Measurements from ENCODE around the gene ZEB2. TPM values are rescaled to one million over a fixed set of nuclear protein-coding genes. Genes with fewer than 3 reads are reported as not detected.

ZEB2 gene
- total RNA-seq, 5 donors from 2014 or later (not counting 1 experiment from before 2014, with no cell fraction given) = 8.9 to 106 (median 23.7) TPM

- H3K36me3 ChIP-seq (ENCODE audit: control insufficient read depth in 2 of 2, extremely low read depth in 1 of 2, insufficient read depth in 1 of 2, low read length in 1 of 2) = no peaks in the 10 kb centered on the region
- H3K9me3 ChIP-seq = no peaks in the 10 kb centered on the region
- peaks cover 0 to 2% of the 10 kb centered on the region in 2 experiments for H3K4me1 ChIP-seq (ENCODE audit: control insufficient read depth in 1 of 2, extremely low read depth in 1 of 2, insufficient read depth in 2 of 2, low read length in 2 of 2)
- H3K27me3 ChIP-seq (replicated peaks in 1 of 2; ENCODE audit: control insufficient read depth in 2 of 2, extremely low read depth in 1 of 2, insufficient read depth in 2 of 2, low read length in 1 of 2) = peaks cover 0 to 7% of the 10 kb centered on the region in 2 experiments
- peaks cover 8 to 15% of the 10 kb centered on the region in 2 donors for H3K27me3 Mint-ChIP-seq
- DNase-seq (no peak), ATAC-seq (replicated peaks in 1 of 4) (no peak)
- H3K4me1 Mint-ChIP-seq = peaks cover 4 to 10% (median 7%) of the 10 kb centered on the region in 3 donors
- ChIA-PET POLR2A (interaction anchor here in 1 of 2 donors (0.6 kb wide), 1 partner anchor 90 kb away, joined by 3 read pairs; no protein-coding TSS in a partner anchor), CTCF (no interaction called here)
- no peak overlapping the region for H3K27ac ChIP-seq (ENCODE audit: low read length)
- H3K36me3 Mint-ChIP-seq = no peaks in the 10 kb centered on the region
- no peaks in the 10 kb centered on the region for H3K9me3 Mint-ChIP-seq
- 90% methylated on average over 2 of the region's 2 CpGs for WGBS (ENCODE audit: insufficient coverage)
- no peak overlapping the region for H3K27ac Mint-ChIP-seq
- no peak overlapping the region for H3K4me3 Mint-ChIP-seq
- H3K4me3 ChIP-seq (ENCODE audit: control insufficient read depth in 1 of 2, extremely low read depth in 1 of 2, low read length in 1 of 2) = no peak overlapping the region
Observed at GRCh38 chr2:144376460-144376859, 143.5 kb downstream of the ZEB2 start.

GRCh38 chr2:144374163-144374661, 145.7 kb downstream of the ZEB2 start:
- DNase-seq = no peak
- Mint-ChIP-seq H3K9me3 (no peaks in the 10 kb centered on the region), H3K36me3 (no peaks in the 10 kb centered on the region), H3K27ac (no peak overlapping the region), H3K4me3 (no peak overlapping the region), H3K4me1 (peaks cover 7 to 15% (median 8%) of the 10 kb centered on the region in 3 donors), H3K27me3 (peaks cover 8 to 13% of the 10 kb centered on the region in 2 donors)
- no peak overlapping the region for H3K27ac ChIP-seq (ENCODE audit: low read length)
- no peak for ATAC-seq (replicated peaks in 1 of 4)
- H3K9me3 ChIP-seq = no peaks in the 10 kb centered on the region
- ChIA-PET POLR2A (no interaction called here), CTCF (no interaction called here)
- H3K4me1 ChIP-seq (ENCODE audit: control insufficient read depth in 1 of 2, extremely low read depth in 1 of 2, insufficient read depth in 2 of 2, low read length in 2 of 2) = peaks cover 0 to 3% of the 10 kb centered on the region in 2 experiments
- WGBS (ENCODE audit: insufficient coverage) = 40% methylated on average over 4 of the region's 6 CpGs
- no peaks in the 10 kb centered on the region for H3K36me3 ChIP-seq (ENCODE audit: control insufficient read depth in 2 of 2, extremely low read depth in 1 of 2, insufficient read depth in 1 of 2, low read length in 1 of 2)
- H3K27me3 ChIP-seq (replicated peaks in 1 of 2; ENCODE audit: control insufficient read depth in 2 of 2, extremely low read depth in 1 of 2, insufficient read depth in 2 of 2, low read length in 1 of 2) = no peaks in the 10 kb centered on the region
- H3K4me3 ChIP-seq (ENCODE audit: control insufficient read depth in 1 of 2, extremely low read depth in 1 of 2, low read length in 1 of 2) = no peak overlapping the region

- H3K4me1 Mint-ChIP-seq = peaks cover 7 to 15% (median 8%) of the 10 kb centered on the region in 3 donors
- ATAC-seq (replicated peaks in 1 of 4) (no peak), DNase-seq (no peak)
- H3K27ac Mint-ChIP-seq = no peak overlapping the region
- Histone ChIP-seq H3K27me3 (replicated peaks in 1 of 2; ENCODE audit: control insufficient read depth in 2 of 2, extremely low read depth in 1 of 2, insufficient read depth in 2 of 2, low read length in 1 of 2) (no peaks in the 10 kb centered on the region), H3K27ac (ENCODE audit: low read length) (no peak overlapping the region), H3K4me3 (ENCODE audit: control insufficient read depth in 1 of 2, extremely low read depth in 1 of 2, low read length in 1 of 2) (no peak overlapping the region), H3K4me1 (ENCODE audit: control insufficient read depth in 1 of 2, extremely low read depth in 1 of 2, insufficient read depth in 2 of 2, low read length in 2 of 2) (peaks cover 0 to 3% of the 10 kb centered on the region in 2 experiments), H3K36me3 (ENCODE audit: control insufficient read depth in 2 of 2, extremely low read depth in 1 of 2, insufficient read depth in 1 of 2, low read length in 1 of 2) (no peaks in the 10 kb centered on the region), H3K9me3 (no peaks in the 10 kb centered on the region)
- no peak overlapping the region for H3K4me3 Mint-ChIP-seq
- H3K27me3 Mint-ChIP-seq = peaks cover 8 to 11% of the 10 kb centered on the region in 2 donors
- no peaks in the 10 kb centered on the region for H3K9me3 Mint-ChIP-seq
- POLR2A ChIA-PET = interaction anchor here in 1 of 2 donors (0.6 kb wide), 2 partner anchors 11 to 740 kb away, joined by 3 read pairs; no protein-coding TSS in a partner anchor
- 66% methylated on average over 8 of the region's 10 CpGs for WGBS (ENCODE audit: insufficient coverage)
- no peaks in the 10 kb centered on the region for H3K36me3 Mint-ChIP-seq
- CTCF ChIA-PET = no interaction called here
Observed at GRCh38 chr2:144372410-144373080, 147.4 kb downstream of the ZEB2 start.

GRCh38 chr2:144370937-144371584, 148.9 kb downstream of the ZEB2 start:
- H3K4me3 Mint-ChIP-seq = no peak overlapping the region
- peaks cover 2 to 7% of the 10 kb centered on the region in 2 donors for H3K27me3 Mint-ChIP-seq
- ATAC-seq (replicated peaks in 1 of 4) = no peak
- H3K27ac Mint-ChIP-seq = no peak overlapping the region
- no peak for DNase-seq
- Histone ChIP-seq H3K36me3 (ENCODE audit: control insufficient read depth in 2 of 2, extremely low read depth in 1 of 2, insufficient read depth in 1 of 2, low read length in 1 of 2) (no peaks in the 10 kb centered on the region), H3K27me3 (replicated peaks in 1 of 2; ENCODE audit: control insufficient read depth in 2 of 2, extremely low read depth in 1 of 2, insufficient read depth in 2 of 2, low read length in 1 of 2) (no peaks in the 10 kb centered on the region), H3K27ac (ENCODE audit: low read length) (no peak overlapping the region), H3K9me3 (no peaks in the 10 kb centered on the region), H3K4me3 (ENCODE audit: control insufficient read depth in 1 of 2, extremely low read depth in 1 of 2, low read length in 1 of 2) (no peak overlapping the region), H3K4me1 (ENCODE audit: control insufficient read depth in 1 of 2, extremely low read depth in 1 of 2, insufficient read depth in 2 of 2, low read length in 2 of 2) (peaks cover 0 to 3% of the 10 kb centered on the region in 2 experiments)
- no peaks in the 10 kb centered on the region for H3K36me3 Mint-ChIP-seq
- ChIA-PET POLR2A (no interaction called here), CTCF (no interaction called here)
- WGBS (ENCODE audit: insufficient coverage) = no CpG with 5 or more reads among the region's 4 CpGs
- H3K4me1 Mint-ChIP-seq = peaks cover 7 to 15% (median 8%) of the 10 kb centered on the region in 3 donors
- H3K9me3 Mint-ChIP-seq = no peaks in the 10 kb centered on the region

- DNase-seq (no peak), ATAC-seq (replicated peaks in 1 of 4) (no peak)
- H3K27ac Mint-ChIP-seq = no peak overlapping the region
- peaks cover 7 to 15% (median 8%) of the 10 kb centered on the region in 3 donors for H3K4me1 Mint-ChIP-seq
- Histone ChIP-seq H3K9me3 (no peaks in the 10 kb centered on the region), H3K36me3 (ENCODE audit: control insufficient read depth in 2 of 2, extremely low read depth in 1 of 2, insufficient read depth in 1 of 2, low read length in 1 of 2) (no peaks in the 10 kb centered on the region), H3K4me1 (ENCODE audit: control insufficient read depth in 1 of 2, extremely low read depth in 1 of 2, insufficient read depth in 2 of 2, low read length in 2 of 2) (peaks cover 0 to 3% of the 10 kb centered on the region in 2 experiments), H3K27ac (ENCODE audit: low read length) (no peak overlapping the region), H3K4me3 (ENCODE audit: control insufficient read depth in 1 of 2, extremely low read depth in 1 of 2, low read length in 1 of 2) (no peak overlapping the region), H3K27me3 (replicated peaks in 1 of 2; ENCODE audit: control insufficient read depth in 2 of 2, extremely low read depth in 1 of 2, insufficient read depth in 2 of 2, low read length in 1 of 2) (no peaks in the 10 kb centered on the region)
- H3K9me3 Mint-ChIP-seq = no peaks in the 10 kb centered on the region
- CTCF ChIA-PET = interaction anchor here in 1 of 2 donors (0.6 kb wide), 1 partner anchor 346 kb away, joined by 3 read pairs; no protein-coding TSS in a partner anchor
- no peak overlapping the region for H3K4me3 Mint-ChIP-seq
- H3K36me3 Mint-ChIP-seq = no peaks in the 10 kb centered on the region
- H3K27me3 Mint-ChIP-seq = peaks cover 0 to 3% of the 10 kb centered on the region in 2 donors
- POLR2A ChIA-PET = no interaction called here
Observed at GRCh38 chr2:144369416-144369815, 150.5 kb downstream of the ZEB2 start.

- no peak overlapping the region for H3K4me3 ChIP-seq (ENCODE audit: control insufficient read depth in 1 of 2, extremely low read depth in 1 of 2, low read length in 1 of 2)
- H3K27ac Mint-ChIP-seq = no peak overlapping the region
- no peaks in the 10 kb centered on the region for H3K36me3 ChIP-seq (ENCODE audit: control insufficient read depth in 2 of 2, extremely low read depth in 1 of 2, insufficient read depth in 1 of 2, low read length in 1 of 2)
- H3K4me3 Mint-ChIP-seq = no peak overlapping the region
- POLR2A ChIA-PET = interaction anchor here in 1 of 2 donors (0.6 kb wide), 1 partner anchor 97 kb away, joined by 3 read pairs; no protein-coding TSS in a partner anchor
- no peaks in the 10 kb centered on the region for H3K9me3 ChIP-seq
- peaks cover 7 to 11% (median 8%) of the 10 kb centered on the region in 3 donors for H3K4me1 Mint-ChIP-seq
- H3K27me3 Mint-ChIP-seq = peaks cover 0 to 5% of the 10 kb centered on the region in 2 donors
- no peaks in the 10 kb centered on the region for H3K36me3 Mint-ChIP-seq
- CTCF ChIA-PET = no interaction called here
- no peaks in the 10 kb centered on the region for H3K27me3 ChIP-seq (replicated peaks in 1 of 2; ENCODE audit: control insufficient read depth in 2 of 2, extremely low read depth in 1 of 2, insufficient read depth in 2 of 2, low read length in 1 of 2)
- WGBS (ENCODE audit: insufficient coverage) = no CpG with 5 or more reads among the region's 3 CpGs
- no peaks in the 10 kb centered on the region for H3K9me3 Mint-ChIP-seq
- no peak for ATAC-seq (replicated peaks in 1 of 4)
- no peak for DNase-seq
- no peak overlapping the region for H3K27ac ChIP-seq (ENCODE audit: low read length)
- H3K4me1 ChIP-seq (ENCODE audit: control insufficient read depth in 1 of 2, extremely low read depth in 1 of 2, insufficient read depth in 2 of 2, low read length in 2 of 2) = peaks cover 0 to 3% of the 10 kb centered on the region in 2 experiments
Observed at GRCh38 chr2:144366825-144367429, 153.0 kb downstream of the ZEB2 start.

Measured in T-cell (primary cell).